B cell (primary cell): ENCODE measurements around the gene HCN1.

ENCODE experiments used
- CTCF ChIP-seq: fragments of 200-600 bp; IDR thresholded peaks from one replicate; pipeline ENCODE4 v1.8.0; 2022; ENCODE audit warnings: antibody characterized with exemption, mild to moderate bottlenecking
- EZH2 ChIP-seq: IDR thresholded peaks from 2 replicates; pipeline ENCODE4 v1.6.1; 2012; ENCODE audit warnings: borderline replicate concordance, low read depth, mild to moderate bottlenecking, moderate library complexity, low read length; ENCODE audit not compliant: insufficient read depth, poor library complexity, severe bottlenecking

- no peak for TF ChIP-seq CTCF
- TF ChIP-seq EZH2, result no peak
These were observed 434.1 kb downstream of the HCN1 start for GRCh38 chr5:45262061-45262590.
